ENCODE data around the gene IST1.

GRCh38 chr16:71889147-71889546, 6.2 kb upstream of the IST1 start:
- TF ChIP-seq CTCF (IDR thresholded peaks at IDR 0.05) (no peak), POLR2A (IDR thresholded peaks at IDR 0.05) (no peak)

Measured in body of pancreas (tissue), 4 donors.